ENCODE data around the gene CNPY3. TPM values are rescaled to one million over a fixed set of nuclear protein-coding genes. Genes with fewer than 3 reads are reported as not detected.
A peak's percentile ranks its signal among the peaks of the same experiment; 100 is the strongest.
"Not testable (repeated sequence)": the region's sequence is repeated elsewhere in the genome, so short reads cannot be mapped to it uniquely, and the experiment has no call there.

CNPY3 gene
- total and polyA plus RNA-seq, 2 of the 13 experiments (the other 11 are each of a cell fraction or from before 2014, with no cell fraction given) = 42.3 to 60.2 TPM

- TF ChIP-seq RNF219 (CRISPR knock-in tag; IDR thresholded peaks at IDR 0.05) = 0 out of 2 replicates have a peak, but pooled peaks have one; percentile 49
- not testable (repeated sequence) for TF ChIP-seq LCORL, FOXA1 (IDR thresholded peaks at IDR 0.05)
- peak; percentile 48; the same call in 1 of the 2 replicates for TF ChIP-seq LCORL (CRISPR knock-in tag; IDR thresholded peaks at IDR 0.05)
- TF ChIP-seq ZC3H13 (CRISPR knock-in tag; IDR thresholded peaks at IDR 0.05) = peak; percentile 47; the same call in 1 of the 2 replicates
- peak; percentile 37; the same call in 1 of the 2 replicates for TF ChIP-seq PHF8 (CRISPR knock-in tag; IDR thresholded peaks at IDR 0.05)
- TF ChIP-seq ZSCAN22 (CRISPR knock-in tag; IDR thresholded peaks at IDR 0.05) = 0 out of 2 replicates have a peak, but pooled peaks have one; percentile 25
- TF ChIP-seq RFXAP (CRISPR knock-in tag; IDR thresholded peaks at IDR 0.05; ENCODE audit: borderline replicate concordance) = 0 out of 2 replicates have a peak, but pooled peaks have one; percentile 42
- TF ChIP-seq BATF2 (CRISPR knock-in tag; IDR thresholded peaks at IDR 0.05) = 0 out of 2 replicates have a peak, but pooled peaks have one; percentile 24
- TF ChIP-seq SNAPC5 (CRISPR knock-in tag; IDR thresholded peaks at IDR 0.05; ENCODE audit: borderline replicate concordance) = 0 out of 2 replicates have a peak, but pooled peaks have one; percentile 23
- peak; percentile 54 for TF ChIP-seq FOXA1 (CRISPR knock-in tag; IDR thresholded peaks at IDR 0.05)
- peak; percentile 9; the same call in 1 of the 2 replicates for TF ChIP-seq FOXP4 (CRISPR knock-in tag; IDR thresholded peaks at IDR 0.05)
- 0 out of 2 replicates have a peak, but pooled peaks have one; percentile 22 for TF ChIP-seq ZMYM4 (CRISPR knock-in tag; IDR thresholded peaks at IDR 0.05)
- 0 out of 2 replicates have a peak, but pooled peaks have one; percentile 3 for TF ChIP-seq ZNF691 (CRISPR knock-in tag; IDR thresholded peaks at IDR 0.05; ENCODE audit: borderline replicate concordance, low read depth)
- 0 out of 2 replicates have a peak, but pooled peaks have one; percentile 27 for TF ChIP-seq ZNF510 (CRISPR knock-in tag; IDR thresholded peaks at IDR 0.05; ENCODE audit: low read depth)
- TF ChIP-seq ZNF232 (CRISPR knock-in tag; IDR thresholded peaks at IDR 0.05; ENCODE audit: borderline replicate concordance) = 0 out of 2 replicates have a peak, but pooled peaks have one; percentile 32
- TF ChIP-seq DPF2 (CRISPR knock-in tag; IDR thresholded peaks at IDR 0.05; ENCODE audit: borderline replicate concordance, low read depth) = 0 out of 2 replicates have a peak, but pooled peaks have one; percentile 6
- TF ChIP-seq KMT2B (CRISPR knock-in tag; IDR thresholded peaks at IDR 0.05) = 0 out of 2 replicates have a peak, but pooled peaks have one; percentile 40
- peak; percentile 13 to 56; a peak in 2 of 4 replicates for TF ChIP-seq HMGXB4 (CRISPR knock-in tag; IDR thresholded peaks at IDR 0.05; ENCODE audit: borderline replicate concordance in 1 of 2, low read depth in 1 of 2)
- peak; percentile 27; the same call in 1 of the 2 replicates for TF ChIP-seq YEATS2 (CRISPR knock-in tag; IDR thresholded peaks at IDR 0.05; ENCODE audit: borderline replicate concordance)
Measured at GRCh38 chr6:42902429-42903263, 26.6 kb upstream of the CNPY3 start (continued).
